DMS53 treated with DMSO at 0.1 percent for 48 hours (cell line): ENCODE measurements around the gene NATD1.

Source experiments
- DNase-seq: peaks from one replicate; lab custom pipeline; 2025; ENCODE audit not compliant: unreplicated experiment; lab: John Stamatoyannopoulos, UW

NATD1 gene

DNA sequence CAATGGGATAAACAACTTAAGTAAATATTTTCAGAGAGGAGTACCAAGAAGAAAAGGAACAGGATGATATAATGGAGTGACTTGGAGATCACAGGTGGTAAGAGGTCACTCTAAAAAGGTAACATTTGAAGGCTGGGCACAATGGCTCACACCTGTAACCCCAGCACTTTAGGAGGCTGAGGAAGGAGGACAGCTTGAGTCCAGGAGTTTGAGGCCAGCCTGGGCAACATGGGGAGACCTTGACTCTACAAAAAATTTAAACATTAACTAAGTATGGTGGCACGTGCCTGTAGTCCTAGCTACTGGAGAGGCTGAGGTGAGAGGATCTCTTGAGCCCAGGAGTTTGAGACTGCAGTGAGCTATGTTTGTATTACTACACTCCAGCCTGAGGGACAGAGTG is 35.9 kb downstream of the NATD1 start:
- no peak for DNase-seq

- DNase-seq = no peak
These were observed 37.3 kb downstream of the NATD1 start for GRCh38 chr17:21215935-21216334.

DNA sequence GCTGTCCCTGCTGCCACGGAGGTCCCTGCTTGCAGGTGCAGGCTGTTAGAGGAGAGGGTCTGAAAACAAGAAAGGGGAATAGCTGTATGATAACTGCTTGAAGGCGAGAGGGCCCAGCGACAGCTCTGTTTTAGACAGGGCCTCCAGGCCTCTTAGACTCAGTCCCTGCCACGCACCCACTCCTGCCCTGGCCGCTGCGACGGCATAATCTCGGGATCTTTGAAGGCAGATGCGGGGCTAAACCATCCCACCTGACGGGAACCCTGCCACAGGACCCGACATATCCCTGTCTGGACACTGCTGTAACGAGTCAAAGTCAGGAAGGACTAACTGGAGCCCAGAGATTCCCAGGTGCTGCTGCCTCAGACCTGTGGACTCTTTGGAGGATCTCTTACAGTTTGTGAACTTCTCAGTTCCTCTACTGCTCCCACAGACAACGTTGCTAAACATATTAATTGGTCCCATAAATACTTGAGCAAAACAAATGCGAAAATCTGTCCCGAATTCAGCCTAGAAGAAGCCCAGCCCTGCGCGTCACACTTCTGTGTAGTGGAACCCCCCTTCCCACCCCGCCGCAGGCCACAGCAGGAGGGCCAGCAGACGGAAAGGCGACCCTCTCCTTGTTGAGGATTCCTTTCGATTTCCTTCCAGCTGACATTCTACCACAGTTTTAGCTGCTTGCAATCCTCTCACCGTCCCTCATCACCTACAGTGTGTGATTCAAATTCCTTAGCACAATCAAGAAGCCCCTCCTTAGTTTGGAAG is 38.3 kb downstream of the NATD1 start:
- no peak for DNase-seq

DNA sequence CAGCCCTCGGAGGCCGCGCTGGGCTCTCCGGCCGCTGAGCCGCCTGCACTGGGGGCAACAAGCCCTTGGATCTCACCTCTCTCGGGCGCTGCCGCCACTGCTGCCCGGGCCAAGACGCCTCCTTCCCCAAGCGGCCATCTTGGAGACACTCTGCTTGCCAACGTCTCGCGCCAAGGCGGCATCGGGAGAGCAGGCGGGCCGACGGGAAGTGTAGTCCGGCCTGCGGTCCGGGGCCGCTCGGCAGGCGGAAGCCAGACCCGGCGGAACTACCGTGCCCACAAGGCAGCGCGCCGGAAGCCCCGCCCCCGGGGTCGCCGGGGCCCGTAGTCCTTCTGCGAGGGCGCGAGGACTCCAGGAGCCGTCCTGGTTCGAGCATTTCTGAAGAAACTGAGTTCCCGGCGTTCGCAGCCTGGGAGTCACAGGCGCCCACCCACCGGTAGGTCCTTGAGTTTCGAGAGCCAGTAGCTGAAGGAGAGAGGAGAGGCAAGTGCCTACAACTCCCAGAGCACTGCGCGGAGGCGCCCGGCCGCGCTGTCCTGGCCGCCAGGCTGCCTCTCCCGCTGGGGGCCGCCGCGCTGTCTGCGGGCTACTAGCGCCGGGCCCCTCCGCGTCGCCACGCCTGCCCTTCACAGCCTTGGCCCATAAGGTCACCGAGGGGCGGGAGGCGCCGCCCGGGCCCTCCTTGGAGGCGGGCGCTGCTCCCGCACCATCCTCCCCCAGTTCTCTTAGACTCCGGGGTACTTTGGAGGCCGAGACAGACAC is 39.0 kb downstream of the NATD1 start, which contains the start of gene TMEM11:
Gene TMEM11, minus strand, starts transcription at position 147 of the 762 bp plus-strand sequence. Its CDS starts 9 bp downstream, at position 138.
- DNase-seq = peak; percentile 79

- DNase-seq = no peak
These were observed 39.6 kb downstream of the NATD1 start for GRCh38 chr17:21213638-21214014.

DNA sequence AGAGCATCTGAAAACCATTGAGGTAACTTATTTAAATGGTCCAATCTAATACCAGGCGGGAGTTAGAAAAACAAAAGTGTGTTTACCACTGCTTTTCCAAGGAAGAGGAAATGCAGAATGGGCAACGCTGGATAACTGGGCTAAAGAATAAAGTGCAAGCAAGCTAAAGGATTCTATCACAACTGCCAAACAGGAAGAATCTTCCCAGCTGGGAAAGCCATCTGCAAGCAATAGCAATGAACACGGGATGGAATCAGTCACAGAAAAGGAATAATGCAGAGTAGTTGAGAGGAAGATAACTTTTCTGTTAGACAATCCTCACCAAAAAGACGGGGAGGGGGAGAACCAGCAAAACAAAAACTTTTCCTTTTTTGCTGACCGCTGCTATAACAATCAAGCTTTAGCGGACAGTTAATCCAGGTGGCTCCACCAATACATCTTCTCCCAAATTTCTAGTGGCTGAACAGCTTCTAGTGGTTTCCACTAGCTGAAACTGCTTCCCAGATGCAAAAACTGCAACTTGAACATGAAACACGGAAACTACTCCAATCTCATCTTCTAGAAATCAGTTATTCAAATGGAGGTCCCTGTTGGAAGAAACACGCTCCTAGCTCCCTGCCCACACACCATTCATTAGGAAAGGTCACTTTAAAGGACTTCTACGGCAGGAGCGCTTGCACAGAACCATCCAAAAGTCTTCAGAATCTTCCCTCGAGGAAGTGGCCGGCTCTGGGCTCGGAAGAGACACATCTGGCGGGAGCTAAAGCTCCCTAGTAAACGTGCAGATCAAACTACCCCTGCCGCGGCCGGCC is 40.2 kb downstream of the NATD1 start:
- DNase-seq = no peak

DNA sequence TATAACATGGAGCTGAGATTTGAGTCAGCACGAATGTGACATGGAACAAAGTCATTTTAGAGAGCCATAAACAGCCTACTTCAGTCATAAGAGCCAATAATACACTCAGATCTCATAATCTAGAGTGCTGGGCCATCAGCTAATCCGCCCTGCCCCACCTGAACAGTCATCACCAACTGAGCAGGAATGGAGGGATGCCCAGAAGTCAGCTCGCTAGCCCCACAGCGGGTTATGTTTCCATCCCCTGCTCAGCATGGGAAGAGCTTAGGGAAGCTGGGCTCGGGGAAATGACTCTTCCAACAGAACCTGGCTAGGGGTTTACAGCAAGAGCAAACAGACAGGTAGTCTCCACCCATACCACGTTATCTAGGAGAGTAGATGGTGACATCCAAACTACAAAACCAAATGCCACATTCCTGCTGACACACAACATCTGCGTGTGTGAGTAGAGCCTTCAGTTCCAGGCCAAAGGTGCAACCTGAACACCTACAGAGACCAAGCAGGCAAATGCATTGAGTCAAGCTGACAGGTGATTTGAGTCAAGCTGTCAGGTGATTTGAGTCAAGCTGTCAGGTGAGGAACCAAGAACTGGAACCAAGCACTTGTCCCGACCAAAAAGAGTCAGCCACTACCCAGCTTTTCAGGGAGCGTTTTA is 41.3 kb downstream of the NATD1 start:
- no peak for DNase-seq

DNA sequence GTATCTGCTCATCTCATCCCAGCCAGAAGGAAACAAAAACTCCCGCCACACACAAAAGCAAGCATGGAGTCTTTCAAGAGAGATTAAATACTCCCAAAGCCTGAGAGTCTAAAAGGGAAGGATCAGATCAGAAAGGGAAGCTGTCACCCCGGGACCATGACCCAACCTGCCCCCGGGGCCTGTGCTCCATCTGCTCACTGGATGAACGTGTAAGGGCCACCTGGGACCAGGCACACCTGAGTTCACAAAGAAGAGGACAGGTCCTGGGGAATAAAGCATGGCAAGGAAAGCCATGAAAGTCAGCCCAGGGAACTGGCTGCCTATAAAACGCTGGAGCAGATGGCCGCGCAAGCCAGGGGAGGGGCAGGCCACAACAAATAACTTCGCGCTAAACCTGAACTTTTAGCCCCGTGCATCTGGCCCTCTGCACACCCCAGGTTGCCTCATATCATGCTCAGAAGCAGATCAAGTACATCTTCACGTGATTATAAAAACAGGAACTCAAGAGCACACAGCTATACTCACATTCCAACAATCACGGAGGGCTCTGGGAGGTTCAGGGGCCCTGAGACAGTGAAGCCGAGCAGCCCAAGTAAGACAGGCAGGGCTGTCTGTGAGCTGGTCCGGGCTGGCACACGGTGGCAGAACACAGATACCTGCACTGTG is 42.7 kb downstream of the NATD1 start:
- DNase-seq = no peak

GRCh38 chr17:21209511-21210175 is 43.6 kb downstream of the NATD1 start:
- no peak for DNase-seq

- no peak for DNase-seq
These were observed 44.9 kb downstream of the NATD1 start for GRCh38 chr17:21208352-21208751.

DNA sequence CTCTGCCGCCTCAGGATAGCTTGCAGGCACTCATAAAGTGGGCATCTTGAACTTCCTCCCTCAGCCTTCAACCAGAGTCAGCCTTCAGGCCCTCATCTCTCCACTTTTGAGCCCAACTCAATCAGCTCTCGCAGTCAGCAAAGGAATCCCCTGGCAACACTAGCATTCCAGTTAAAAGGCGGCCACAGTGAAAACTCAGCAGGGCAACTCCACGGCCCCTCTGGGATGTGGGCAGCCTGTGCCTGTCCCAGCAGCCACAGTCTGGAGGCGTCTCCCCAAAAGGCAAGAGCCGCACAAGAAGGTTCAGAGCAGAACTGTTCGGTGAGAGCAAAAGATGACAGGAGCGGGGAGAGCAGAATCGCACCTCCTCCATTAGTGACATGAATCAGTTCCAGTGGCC is 48.3 kb downstream of the NATD1 start:
- no peak for DNase-seq

DNA sequence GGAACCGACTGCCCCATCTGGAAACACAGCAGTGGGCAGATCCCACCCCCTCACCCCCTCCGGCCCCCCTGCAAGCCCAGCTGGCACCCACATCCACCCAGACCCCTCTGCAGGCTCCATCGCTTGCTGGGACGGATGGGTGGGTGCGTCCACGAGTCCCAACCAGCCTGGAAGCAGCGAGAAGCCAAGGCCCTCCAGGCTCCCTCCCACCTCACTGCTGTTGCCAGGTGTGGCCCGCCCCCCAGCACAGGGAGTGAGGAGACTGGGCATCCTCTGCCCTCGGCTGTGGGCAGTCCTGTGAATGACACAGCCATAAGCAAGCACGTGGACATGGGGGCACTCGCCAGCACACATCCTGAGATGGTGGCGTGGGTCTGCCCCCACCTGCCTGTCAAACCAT is 50.7 kb downstream of the NATD1 start:
- DNase-seq = no peak

GRCh38 chr17:21201874-21202273 is 51.3 kb downstream of the NATD1 start:
- DNase-seq = no peak

DNA sequence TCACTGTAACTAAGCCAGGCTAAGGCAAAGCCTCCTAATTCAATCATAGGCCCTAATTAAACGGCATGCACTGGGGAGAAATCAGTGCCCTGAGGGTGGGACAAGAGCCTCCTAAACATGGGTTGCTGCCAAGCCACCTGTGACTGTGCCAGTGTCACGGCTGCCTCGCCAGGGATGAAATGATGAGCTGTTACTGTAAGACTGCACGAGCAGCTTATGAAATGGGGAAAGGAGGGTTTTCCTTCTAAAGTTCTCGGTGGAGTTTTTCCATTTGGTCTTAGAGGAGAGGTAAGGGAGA is 52.0 kb downstream of the NATD1 start:
- DNase-seq = no peak

- no peak for DNase-seq
These were observed 52.5 kb downstream of the NATD1 start for GRCh38 chr17:21200590-21201297.

GRCh38 chr17:21199856-21200255 is 53.4 kb downstream of the NATD1 start:
- no peak for DNase-seq

DNA sequence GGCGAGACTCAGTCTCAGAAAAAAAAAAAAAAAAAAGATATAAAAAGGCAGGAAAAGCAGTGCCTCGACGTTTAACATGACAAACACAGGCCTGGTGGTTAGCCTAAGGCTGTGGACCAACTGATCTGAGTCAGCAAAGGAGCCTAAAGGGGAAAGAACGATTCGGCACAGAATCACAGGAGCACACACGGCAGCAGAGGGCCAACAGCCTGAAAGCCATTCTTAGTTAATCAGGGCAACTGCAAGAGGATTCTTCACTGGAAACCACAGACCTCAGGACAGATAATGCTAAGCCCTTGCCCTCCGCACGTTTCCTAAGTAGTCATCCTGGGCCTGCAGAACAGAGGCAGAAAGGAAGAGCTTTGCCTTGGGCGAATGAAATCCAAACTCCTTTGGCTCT is 53.9 kb downstream of the NATD1 start:
- no peak for DNase-seq

GRCh38 chr17:21198411-21198810 is 54.8 kb downstream of the NATD1 start:
- no peak for DNase-seq

GRCh38 chr17:21196126-21196525 is 57.1 kb downstream of the NATD1 start:
- no peak for DNase-seq

DNA sequence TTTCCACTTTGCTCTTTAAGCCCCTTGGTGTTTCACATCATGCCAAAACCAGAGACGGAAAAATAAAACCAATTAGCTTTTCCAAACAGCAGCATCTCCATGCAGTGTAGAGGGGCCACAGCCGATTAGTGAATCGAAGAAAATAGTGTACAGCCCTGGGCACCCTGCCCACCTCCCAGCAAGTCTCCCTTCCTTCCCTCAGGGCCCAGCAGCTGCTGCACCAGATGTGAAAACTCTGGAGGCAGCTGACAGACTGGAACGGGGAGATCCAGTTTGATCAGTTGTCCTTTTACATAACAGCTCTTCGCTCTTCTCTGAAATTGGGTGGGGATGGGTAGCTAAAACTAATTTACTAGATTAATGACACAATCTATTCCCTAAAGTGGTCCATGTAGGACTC is 58.5 kb downstream of the NATD1 start:
- DNase-seq = no peak
